Activated CD8-positive, alpha-beta T cell treated with anti-CD3 and anti-CD28 coated beads, Interleukin-2, amount 10 ng/mL, durations not matched to agents 7 days and 5 days (primary cell): Measurements from ENCODE around the gene KIF5C. TPM values are rescaled to one million over a fixed set of nuclear protein-coding genes. Genes with fewer than 3 reads are reported as not detected.
A peak's percentile ranks its signal among the peaks of the same experiment; 100 is the strongest.

Experiments
- ATAC-seq: fragments of 150-1000 bp; cut with Tn5 transposase; one replicate; pipeline ENCODE4 v1.10.0; 2021; ENCODE audit warnings: moderate library complexity
- CTCF ChIA-PET: fragments of 350-600 bp; sonication (Branson Sonifier 250); formaldehyde crosslinking; loops from one replicate; lab custom pipeline; 2021; ENCODE audit warnings: antibody characterized with exemption; lab: Charles Lee
- POLR2A ChIA-PET: fragments of 350-600 bp; sonication (Branson Sonifier 250); formaldehyde crosslinking; loops from one replicate; lab custom pipeline; 2021; ENCODE audit warnings: antibody characterized with exemption; lab: Charles Lee
- DNase-seq: peaks from one replicate; pipeline ENCODE4 v3.0.0-alpha.2; 2020
- H3K27ac Mint-ChIP-seq: one replicate; pipeline ENCODE4 v1.8.0; 2021; ENCODE audit warnings: mild to moderate bottlenecking, mixed read lengths
- H3K27me3 Mint-ChIP-seq: one replicate; pipeline ENCODE4 v1.8.0; 2021; ENCODE audit warnings: low read depth, mixed read lengths
- H3K36me3 Mint-ChIP-seq: one replicate; pipeline ENCODE4 v1.8.0; 2021; ENCODE audit warnings: low read depth, mixed read lengths
- H3K4me1 Mint-ChIP-seq: one replicate; pipeline ENCODE4 v1.8.0; 2021; ENCODE audit warnings: low read depth, mixed read lengths
- H3K4me3 Mint-ChIP-seq: one replicate; pipeline ENCODE4 v1.8.0; 2021; ENCODE audit warnings: mild to moderate bottlenecking, mixed read lengths
- H3K9me3 Mint-ChIP-seq: one replicate; pipeline ENCODE4 v1.8.0; 2022; ENCODE audit warnings: mixed read lengths; ENCODE audit not compliant: insufficient read depth
- total RNA-seq, 2 experiments: library from RNA; stranded (reverse); gene quantifications; one replicate each; pipeline ENCODE4 v1.2.3, GENCODE V29; 2021

Gene KIF5C
- total RNA-seq, 2 experiments from 2014 or later, result 4.4 to 6.5 TPM

- Mint-ChIP-seq H3K4me1 (no peaks in the 10 kb centered on the region), H3K36me3 (peaks cover 3% of the 10 kb centered on the region), H3K4me3 (no peak overlapping the region), H3K27me3 (no peaks in the 10 kb centered on the region), H3K27ac (no peak overlapping the region), H3K9me3 (no peaks in the 10 kb centered on the region)
- POLR2A ChIA-PET, result no interaction called here
- DNase-seq, result no peak
- CTCF ChIA-PET, result interaction anchor here (1.1 kb wide), 2 partner anchors 9 to 11 kb away, joined by 3 to 5 read pairs; no protein-coding TSS in a partner anchor
- ATAC-seq, result no peak
Measured at GRCh38 chr2:148981324-148981723, 106.3 kb downstream of the KIF5C start.

DNA sequence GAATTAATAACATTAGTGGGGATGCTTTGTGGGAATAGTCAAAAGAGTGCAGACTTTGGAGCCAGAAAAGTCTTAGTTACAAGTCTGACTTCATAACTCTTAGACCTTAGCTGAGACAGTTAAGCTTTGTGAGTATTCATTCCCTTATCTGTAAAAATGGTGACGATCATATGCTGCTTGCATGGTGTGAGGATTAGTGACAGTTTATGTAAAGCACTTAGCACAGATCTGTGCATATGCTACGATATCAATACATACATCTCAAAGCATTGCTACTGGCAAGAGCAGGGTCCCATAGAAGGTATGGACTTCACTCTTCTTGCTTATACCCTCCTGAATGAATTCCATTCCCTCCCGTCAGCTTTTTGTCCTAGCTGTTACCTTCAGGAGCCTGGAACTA is 106.8 kb downstream of the KIF5C start:
- no peak overlapping the region for H3K27ac Mint-ChIP-seq
- H3K4me3 Mint-ChIP-seq, result no peak overlapping the region
- ATAC-seq (no peak), DNase-seq (no peak)
- no peaks in the 10 kb centered on the region for H3K27me3 Mint-ChIP-seq
- peaks cover 3% of the 10 kb centered on the region for H3K36me3 Mint-ChIP-seq
- CTCF ChIA-PET, result no interaction called here
- H3K9me3 Mint-ChIP-seq, result no peaks in the 10 kb centered on the region
- POLR2A ChIA-PET, result no interaction called here
- H3K4me1 Mint-ChIP-seq, result no peaks in the 10 kb centered on the region

DNA sequence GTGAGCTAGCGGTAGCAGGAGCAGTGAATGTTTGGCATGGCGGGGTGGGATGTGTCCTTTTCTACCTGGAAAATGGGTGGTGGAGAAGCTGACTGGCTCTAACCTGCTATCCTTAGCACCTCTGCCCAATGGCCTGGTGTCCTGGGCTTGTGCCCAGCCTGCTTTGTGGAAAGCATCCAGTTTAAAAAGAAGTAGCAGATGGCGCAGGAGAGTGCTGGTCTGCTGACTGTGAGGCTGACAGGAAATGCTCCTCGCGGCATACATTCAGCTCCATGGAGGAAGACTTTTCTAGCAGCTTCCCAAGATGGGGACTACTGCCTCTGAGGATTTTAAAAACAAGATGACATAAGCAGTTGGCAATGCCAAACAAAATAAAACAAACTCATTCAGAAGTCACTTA is 107.3 kb downstream of the KIF5C start:
- H3K36me3 Mint-ChIP-seq, result peaks cover 3% of the 10 kb centered on the region
- no peak overlapping the region for H3K27ac Mint-ChIP-seq
- no peaks in the 10 kb centered on the region for H3K9me3 Mint-ChIP-seq
- no peak for DNase-seq
- no peaks in the 10 kb centered on the region for H3K4me1 Mint-ChIP-seq
- CTCF ChIA-PET, result interaction anchor here (1.1 kb wide), 1 partner anchor 993 kb away, joined by 3 read pairs; no protein-coding TSS in a partner anchor
- no peak for ATAC-seq
- no peak overlapping the region for H3K4me3 Mint-ChIP-seq
- no peaks in the 10 kb centered on the region for H3K27me3 Mint-ChIP-seq
- POLR2A ChIA-PET, result no interaction called here

DNA sequence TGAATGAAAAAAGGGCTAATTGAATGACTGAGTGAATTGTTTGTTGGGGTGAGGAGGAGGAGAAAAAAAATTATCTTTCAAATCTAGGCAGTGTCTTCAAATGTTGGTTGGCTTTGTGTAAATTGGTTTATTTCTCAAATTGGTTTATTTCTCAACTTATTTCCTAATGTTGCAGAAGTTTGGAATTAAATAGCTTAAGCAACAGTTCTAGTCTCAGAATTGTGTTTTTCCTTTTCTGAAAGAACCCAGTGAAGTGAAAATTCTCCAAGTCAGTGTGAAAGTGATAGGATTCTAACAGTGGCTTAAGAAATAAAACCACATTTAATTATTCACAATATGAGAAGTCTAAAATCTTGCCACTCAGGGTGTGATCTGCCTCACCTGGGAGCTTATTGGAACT is 108.9 kb downstream of the KIF5C start:
- Mint-ChIP-seq H3K36me3 (peaks cover 3% of the 10 kb centered on the region), H3K27me3 (no peaks in the 10 kb centered on the region), H3K9me3 (no peaks in the 10 kb centered on the region), H3K27ac (no peak overlapping the region), H3K4me1 (no peaks in the 10 kb centered on the region), H3K4me3 (no peak overlapping the region)
- ChIA-PET CTCF (interaction anchor here (1.0 to 3.9 kb wide), 2 partner anchors 10 to 56 kb away, joined by 3 to 17 read pairs; no protein-coding TSS in a partner anchor), POLR2A (no interaction called here)
- ATAC-seq (no peak), DNase-seq (no peak)

DNA sequence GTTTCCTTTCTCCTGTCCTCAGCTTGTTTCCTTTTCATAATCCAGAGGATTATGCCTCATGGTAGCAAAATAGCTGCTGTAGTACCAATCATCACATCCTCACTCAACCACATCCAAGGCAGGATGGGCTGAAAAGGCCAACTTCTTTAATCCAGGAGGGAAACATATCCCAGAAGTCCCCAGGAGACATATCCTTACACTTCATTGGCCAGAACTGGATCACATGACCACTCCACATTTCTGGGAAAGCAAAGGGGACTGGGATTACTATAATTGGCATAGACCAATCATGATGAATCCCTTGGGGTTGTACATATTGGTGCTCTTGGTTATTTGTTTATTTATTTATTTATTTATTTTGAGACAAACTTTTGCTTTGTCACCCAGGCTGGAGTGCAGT is 109.4 kb downstream of the KIF5C start:
- Mint-ChIP-seq H3K4me1 (no peaks in the 10 kb centered on the region), H3K36me3 (peaks cover 3% of the 10 kb centered on the region), H3K9me3 (no peaks in the 10 kb centered on the region), H3K4me3 (no peak overlapping the region), H3K27ac (no peak overlapping the region), H3K27me3 (no peaks in the 10 kb centered on the region)
- ATAC-seq (no peak), DNase-seq (no peak)
- POLR2A ChIA-PET, result no interaction called here
- CTCF ChIA-PET, result interaction anchor here (1.0 to 3.9 kb wide), 2 partner anchors 10 to 57 kb away, joined by 3 to 17 read pairs; no protein-coding TSS in a partner anchor

DNA sequence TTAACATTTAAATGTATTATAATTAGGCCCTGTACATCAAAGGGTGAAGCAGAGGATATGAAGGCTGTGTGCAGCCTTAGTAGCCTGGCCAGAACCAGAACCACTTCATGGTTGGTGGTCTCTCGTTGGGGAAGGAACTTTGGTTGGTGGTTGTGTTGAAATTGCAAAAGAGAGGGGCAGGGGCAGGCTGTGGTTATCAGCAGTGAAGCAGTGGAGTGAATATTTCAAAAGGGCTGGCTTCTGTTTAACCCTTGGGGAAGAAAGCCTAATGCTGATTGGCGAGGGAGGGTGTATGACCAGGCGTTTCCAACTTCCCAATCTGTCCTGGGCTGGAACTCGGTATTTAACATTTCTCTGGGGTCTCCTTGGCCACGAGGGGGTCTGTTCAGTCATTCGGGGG is 112.3 kb downstream of the KIF5C start:
- DNase-seq (no peak), ATAC-seq (no peak)
- no peaks in the 10 kb centered on the region for H3K4me1 Mint-ChIP-seq
- no peaks in the 10 kb centered on the region for H3K27me3 Mint-ChIP-seq
- ChIA-PET POLR2A (no interaction called here), CTCF (no interaction called here)
- no peaks in the 10 kb centered on the region for H3K9me3 Mint-ChIP-seq
- no peak overlapping the region for H3K27ac Mint-ChIP-seq
- no peak overlapping the region for H3K4me3 Mint-ChIP-seq
- H3K36me3 Mint-ChIP-seq, result peaks cover 3% of the 10 kb centered on the region

DNA sequence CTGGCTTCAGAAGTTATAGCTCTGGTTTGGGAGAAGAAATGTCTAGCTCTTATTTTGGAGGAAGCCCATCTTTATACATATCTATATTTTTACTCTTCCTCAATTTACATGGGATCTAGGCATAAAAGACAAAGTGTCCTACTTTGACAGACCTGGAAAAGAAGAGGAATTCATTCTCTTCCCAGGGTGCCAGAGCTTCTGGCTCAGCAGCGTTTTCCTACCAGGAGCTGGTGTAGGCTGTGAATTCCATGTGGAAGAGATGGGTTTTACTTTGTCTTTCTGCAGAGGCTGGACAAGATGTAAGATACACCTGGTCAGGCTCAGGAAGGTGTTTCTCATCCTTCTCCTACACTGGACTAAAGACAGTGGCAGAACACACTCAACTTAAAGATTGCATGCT is 113.3 kb downstream of the KIF5C start:
- ChIA-PET CTCF (interaction anchor here (0.7 kb wide), 1 partner anchor 343 kb away, joined by 3 read pairs; no protein-coding TSS in a partner anchor), POLR2A (interaction anchor here (0.7 kb wide), 1 partner anchor 346 kb away, joined by 3 read pairs; no protein-coding TSS in a partner anchor)
- Mint-ChIP-seq H3K36me3 (peaks cover 3% of the 10 kb centered on the region), H3K4me3 (no peak overlapping the region), H3K27ac (no peak overlapping the region), H3K9me3 (no peaks in the 10 kb centered on the region), H3K27me3 (no peaks in the 10 kb centered on the region), H3K4me1 (no peaks in the 10 kb centered on the region)
- DNase-seq, result no peak
- no peak for ATAC-seq

GRCh38 chr2:148989882-148990493 is 115.0 kb downstream of the KIF5C start:
- ATAC-seq (peak; percentile 82), DNase-seq (peak; percentile 70)
- Mint-ChIP-seq H3K27me3 (no peaks in the 10 kb centered on the region), H3K9me3 (no peaks in the 10 kb centered on the region), H3K4me1 (no peaks in the 10 kb centered on the region), H3K27ac (no peak overlapping the region), H3K36me3 (no peaks in the 10 kb centered on the region), H3K4me3 (no peak overlapping the region)
- ChIA-PET POLR2A (interaction anchor here (0.5 kb wide), 1 partner anchor 343 kb away, joined by 3 read pairs; no protein-coding TSS in a partner anchor), CTCF (interaction anchor here (0.6 to 2.2 kb wide), 19 partner anchors 9 to 1078 kb away, joined by 3 to 11 read pairs (median 3); no protein-coding TSS in a partner anchor)

GRCh38 chr2:148990968-148991367 is 115.9 kb downstream of the KIF5C start:
- Mint-ChIP-seq H3K27ac (no peak overlapping the region), H3K4me3 (no peak overlapping the region), H3K9me3 (no peaks in the 10 kb centered on the region), H3K4me1 (no peaks in the 10 kb centered on the region), H3K36me3 (no peaks in the 10 kb centered on the region), H3K27me3 (no peaks in the 10 kb centered on the region)
- POLR2A ChIA-PET, result no interaction called here
- no peak for DNase-seq
- CTCF ChIA-PET, result interaction anchor here (1.0 to 2.2 kb wide), 6 partner anchors 26 to 1053 kb away, joined by 3 to 11 read pairs (median 7); no protein-coding TSS in a partner anchor
- ATAC-seq, result no peak

GRCh38 chr2:148992448-148992847 is 117.4 kb downstream of the KIF5C start:
- POLR2A ChIA-PET, result no interaction called here
- Mint-ChIP-seq H3K4me1 (no peaks in the 10 kb centered on the region), H3K36me3 (no peaks in the 10 kb centered on the region), H3K27ac (no peak overlapping the region), H3K4me3 (no peak overlapping the region), H3K9me3 (no peaks in the 10 kb centered on the region), H3K27me3 (no peaks in the 10 kb centered on the region)
- ATAC-seq (no peak), DNase-seq (no peak)
- CTCF ChIA-PET, result interaction anchor here (0.7 kb wide), 1 partner anchor 12 kb away, joined by 3 read pairs; no protein-coding TSS in a partner anchor

DNA sequence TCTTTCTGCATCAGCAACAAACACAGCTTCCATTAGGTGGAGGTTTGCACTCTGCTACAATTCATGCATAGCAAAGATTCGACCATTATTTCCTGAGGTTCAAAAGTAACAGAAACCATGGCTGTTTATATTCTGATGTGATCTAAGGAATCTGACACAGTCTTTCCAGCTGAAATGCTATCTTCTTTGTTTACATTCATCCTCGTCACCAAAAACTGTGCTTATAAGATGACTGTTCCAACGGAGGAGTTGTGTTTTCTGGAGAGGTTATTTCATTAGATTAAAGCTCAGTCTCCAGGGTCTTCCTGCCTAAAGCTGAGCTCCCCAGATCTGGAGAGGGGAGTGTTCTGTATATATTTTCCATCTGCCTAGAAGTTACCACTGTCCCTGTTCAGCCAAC is 118.3 kb downstream of the KIF5C start:
- Mint-ChIP-seq H3K9me3 (no peaks in the 10 kb centered on the region), H3K4me3 (no peak overlapping the region), H3K27me3 (no peaks in the 10 kb centered on the region), H3K27ac (no peak overlapping the region), H3K4me1 (no peaks in the 10 kb centered on the region), H3K36me3 (no peaks in the 10 kb centered on the region)
- CTCF ChIA-PET, result no interaction called here
- POLR2A ChIA-PET, result no interaction called here
- DNase-seq (no peak), ATAC-seq (no peak)

DNA sequence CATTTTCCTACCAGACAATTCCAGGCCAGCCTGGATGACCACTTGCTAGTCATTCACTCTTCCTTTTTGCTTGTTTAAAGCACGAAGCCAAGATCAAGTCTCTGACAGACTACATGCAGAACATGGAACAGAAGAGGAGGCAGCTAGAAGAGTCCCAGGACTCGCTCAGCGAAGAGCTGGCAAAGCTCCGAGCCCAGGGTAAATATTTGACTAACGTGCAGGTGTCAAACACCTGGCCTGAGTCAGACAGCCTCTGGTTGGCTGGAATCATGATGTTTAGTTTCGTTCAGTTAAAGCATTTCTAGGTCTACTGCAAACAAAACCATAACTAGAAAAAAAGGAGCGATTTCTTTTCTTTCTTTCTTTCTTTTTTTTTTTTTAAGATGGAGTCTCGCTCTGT is 119.3 kb downstream of the KIF5C start:
- no peak overlapping the region for H3K27ac Mint-ChIP-seq
- H3K36me3 Mint-ChIP-seq, result no peaks in the 10 kb centered on the region
- DNase-seq (no peak), ATAC-seq (no peak)
- no peaks in the 10 kb centered on the region for H3K9me3 Mint-ChIP-seq
- no peaks in the 10 kb centered on the region for H3K4me1 Mint-ChIP-seq
- ChIA-PET CTCF (no interaction called here), POLR2A (no interaction called here)
- no peak overlapping the region for H3K4me3 Mint-ChIP-seq
- no peaks in the 10 kb centered on the region for H3K27me3 Mint-ChIP-seq
